Tibial nerve (tissue), 3 donors: ENCODE data around the gene LINC01488.

Experiments used
- CTCF ChIP-seq, 5 experiments: fragments of 200-600 bp in 3 of 5; fragments of 450-650 bp in 2 of 5; sonication (generic) in 3 of 5; IDR thresholded peaks; one replicate each; pipeline ENCODE4 v1.5.1; 2016 to 2019; ENCODE audit warnings: antibody characterized with exemption in 5 of 5, mild to moderate bottlenecking in 3 of 5, moderate library complexity in 2 of 5
- POLR2A ChIP-seq, 2 donors: fragments of 450-650 bp; IDR thresholded peaks; one replicate each; pipeline ENCODE4 v1.6.1; 2017; ENCODE audit warnings: antibody characterized with exemption in 2 of 2, mild to moderate bottlenecking in 2 of 2, moderate library complexity in 2 of 2

GRCh38 chr11:69438286-69438920 lies 43.1 kb upstream of the LINC01488 start:
- TF ChIP-seq CTCF (IDR thresholded peaks at IDR 0.05) (no peak), POLR2A (IDR thresholded peaks at IDR 0.05) (no peak)
